Jurkat, Clone E6-1 (cell line): ENCODE measurements around the gene SREK1.

ENCODE experiments used
- DNase-seq: peaks from one replicate; pipeline ENCODE4 v3.0.0-alpha.2; 2011; ENCODE audit warnings: low read depth, low spot score
- H3K4me3 ChIP-seq: 2 replicates; pipeline ENCODE4 v1.5.1; 2011; ENCODE audit warnings: mild to moderate bottlenecking, low read length, control low read depth, moderate library complexity

SREK1 gene

GRCh38 chr5:66157046-66157445 is 12.9 kb downstream of the SREK1 start:
- DNase-seq = no peak
- H3K4me3 ChIP-seq = no peak overlapping the region

- no peak for DNase-seq
- no peak overlapping the region for H3K4me3 ChIP-seq
Observed at GRCh38 chr5:66161356-66161755, 17.3 kb downstream of the SREK1 start.

GRCh38 chr5:66164044-66164790 is 20.1 kb downstream of the SREK1 start:
- DNase-seq = no peak
- no peak overlapping the region for H3K4me3 ChIP-seq

GRCh38 chr5:66168226-66168625 is 24.1 kb downstream of the SREK1 start:
- DNase-seq = no peak
- H3K4me3 ChIP-seq = no peak overlapping the region

GRCh38 chr5:66169534-66169933 is 25.4 kb downstream of the SREK1 start:
- DNase-seq = peak; percentile 67
- no peak overlapping the region for H3K4me3 ChIP-seq

GRCh38 chr5:66170195-66170919 is 26.3 kb downstream of the SREK1 start:
- no peak overlapping the region for H3K4me3 ChIP-seq
- no peak for DNase-seq

GRCh38 chr5:66171349-66172344 is 27.5 kb downstream of the SREK1 start:
- no peak overlapping the region for H3K4me3 ChIP-seq
- peak; percentile 85 for DNase-seq

- DNase-seq = no peak
- no peak overlapping the region for H3K4me3 ChIP-seq
Observed at GRCh38 chr5:66174338-66174737, 30.2 kb downstream of the SREK1 start.

GRCh38 chr5:66178799-66179198 is 34.7 kb downstream of the SREK1 start:
- no peak overlapping the region for H3K4me3 ChIP-seq
- no peak for DNase-seq

- H3K4me3 ChIP-seq = no peak overlapping the region
- DNase-seq = no peak
Observed at GRCh38 chr5:66179297-66180051, 35.4 kb downstream of the SREK1 start.

- no peak overlapping the region for H3K4me3 ChIP-seq
- no peak for DNase-seq
Observed at GRCh38 chr5:66180282-66181155, 36.4 kb downstream of the SREK1 start.

GRCh38 chr5:66186108-66186507 is 42.0 kb downstream of the SREK1 start:
- H3K4me3 ChIP-seq = no peak overlapping the region
- DNase-seq = no peak

GRCh38 chr5:66193419-66193818 is 49.3 kb downstream of the SREK1 start:
- H3K4me3 ChIP-seq = no peak overlapping the region
- no peak for DNase-seq

GRCh38 chr5:66197764-66198405 is 53.8 kb downstream of the SREK1 start:
- H3K4me3 ChIP-seq = no peak overlapping the region
- DNase-seq = no peak

GRCh38 chr5:66198837-66199236 is 54.7 kb downstream of the SREK1 start:
- no peak for DNase-seq

GRCh38 chr5:66203531-66203930 is 59.4 kb downstream of the SREK1 start:
- no peak for DNase-seq
- no peak overlapping the region for H3K4me3 ChIP-seq

More at GRCh38 chr5:66198837-66199236, 54.7 kb downstream of the SREK1 start:
- H3K4me3 ChIP-seq = no peak overlapping the region

GRCh38 chr5:66206465-66206864 is 62.4 kb downstream of the SREK1 start:
- no peak for DNase-seq
- no peak overlapping the region for H3K4me3 ChIP-seq
